Inflammatory macrophage (primary cell): ENCODE data around the gene ETNPPL.
"Not testable (repeated sequence)": the region's sequence is repeated elsewhere in the genome, so short reads cannot be mapped to it uniquely, and the experiment has no call there.

Experiments
- DNase-seq, 2 donors: peaks; one replicate each; pipeline ENCODE4 v3.0.0-alpha.2; 2020 to 2022

The ETNPPL gene

GRCh38 chr4:108754327-108754726 lies 8.5 kb downstream of the ETNPPL start:
- no peak for DNase-seq

GRCh38 chr4:108751321-108751720 lies 11.5 kb downstream of the ETNPPL start:
- DNase-seq, result no peak

- DNase-seq, result no peak
These were observed 13.7 kb downstream of the ETNPPL start for GRCh38 chr4:108749119-108749518.

DNA sequence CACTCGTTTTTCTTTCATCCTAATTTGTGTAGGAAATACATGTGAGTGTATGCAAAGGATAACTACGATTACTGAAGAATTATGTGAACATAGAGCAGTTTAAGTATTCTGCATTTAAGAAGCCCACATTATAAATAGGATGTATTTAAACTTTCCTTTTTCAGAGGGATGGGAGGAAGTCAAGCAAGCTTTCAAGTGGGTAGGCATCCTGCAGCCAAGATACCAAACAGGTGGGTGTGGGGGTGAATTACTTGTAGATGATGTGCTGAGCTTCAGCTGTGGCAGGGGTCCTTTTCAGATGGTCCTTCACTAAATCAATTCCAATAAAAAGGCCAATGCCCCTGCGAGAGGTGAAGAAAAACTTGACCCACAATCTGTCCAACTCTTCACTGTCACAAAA lies 16.3 kb downstream of the ETNPPL start:
- DNase-seq, result no peak

GRCh38 chr4:108744307-108744706 lies 18.5 kb downstream of the ETNPPL start:
- DNase-seq, result no peak

DNA sequence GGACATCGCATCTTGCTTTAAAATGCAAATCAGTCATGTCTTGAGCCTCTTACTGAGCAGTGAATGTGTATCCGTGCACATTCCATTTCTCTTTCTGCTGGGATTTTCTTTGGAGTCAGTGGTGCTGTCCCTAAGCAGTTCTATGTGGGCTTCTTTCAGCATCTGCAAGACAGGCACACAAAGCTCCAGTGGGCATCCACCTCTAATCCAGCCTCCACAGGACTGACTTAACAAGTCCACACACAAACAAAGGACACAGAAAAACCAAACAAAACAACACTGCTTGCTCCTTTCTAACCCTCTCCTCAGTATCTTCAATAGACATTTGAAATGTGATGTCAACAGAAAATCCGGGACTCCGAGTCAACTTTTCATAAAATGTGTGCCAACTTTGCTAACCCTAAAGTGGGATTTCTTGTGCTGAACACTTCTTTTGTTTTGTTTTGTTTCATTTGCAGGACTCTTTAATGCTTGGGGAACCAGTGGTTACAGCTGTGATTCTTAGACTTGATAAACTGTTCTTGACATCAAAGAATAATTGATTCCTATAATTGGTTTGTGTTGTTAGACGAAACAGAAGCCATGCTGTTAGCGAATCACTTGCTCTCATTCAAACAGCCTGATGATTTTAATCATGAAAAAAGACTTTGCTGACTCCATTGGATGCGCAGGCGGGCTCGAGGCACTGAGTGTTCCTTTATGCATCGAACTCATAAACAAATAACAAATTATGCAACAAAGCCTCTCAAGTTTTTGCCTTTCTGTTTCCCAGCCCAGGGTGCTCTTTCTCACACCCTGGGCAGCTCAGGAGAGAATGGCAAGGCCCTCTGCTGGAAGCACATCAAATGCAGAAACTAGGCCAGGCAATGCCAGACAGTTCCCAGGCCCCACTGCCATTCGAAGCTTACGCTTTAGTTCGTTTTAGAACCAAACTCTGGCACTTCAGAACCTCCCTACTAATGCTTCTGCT lies 20.1 kb downstream of the ETNPPL start:
- no peak for DNase-seq

- no peak for DNase-seq
These were observed 24.7 kb downstream of the ETNPPL start for GRCh38 chr4:108738003-108738706.

- DNase-seq, result no peak
These were observed 31.8 kb downstream of the ETNPPL start for GRCh38 chr4:108731006-108731405.

GRCh38 chr4:108730579-108730978 lies 32.3 kb downstream of the ETNPPL start:
- DNase-seq, result no peak

GRCh38 chr4:108729731-108730130 lies 33.1 kb downstream of the ETNPPL start:
- no peak for DNase-seq

- no peak for DNase-seq
These were observed 37.4 kb downstream of the ETNPPL start for GRCh38 chr4:108725457-108725856.

GRCh38 chr4:108717386-108717785 lies 45.5 kb downstream of the ETNPPL start:
- DNase-seq, result no peak

DNA sequence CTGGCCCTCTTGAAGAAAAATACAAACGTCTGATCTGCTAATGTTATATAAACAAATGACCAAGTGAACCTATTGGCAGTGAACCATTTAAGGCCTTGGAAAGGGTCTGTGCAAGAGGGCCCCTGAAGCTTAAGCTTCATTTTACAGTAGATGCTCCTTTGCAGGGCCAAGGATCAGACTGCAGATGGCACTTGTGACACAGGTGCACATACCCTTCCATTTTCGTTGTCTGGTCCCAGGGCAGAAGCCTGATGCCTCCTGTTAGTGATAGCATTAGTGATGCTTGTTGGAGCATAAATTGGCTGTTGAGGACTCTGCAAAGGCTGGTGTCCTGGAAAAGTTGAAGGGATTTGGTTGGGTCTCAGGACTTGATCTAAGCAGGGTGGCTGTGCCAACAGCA lies 46.5 kb downstream of the ETNPPL start:
- no peak for DNase-seq

DNA sequence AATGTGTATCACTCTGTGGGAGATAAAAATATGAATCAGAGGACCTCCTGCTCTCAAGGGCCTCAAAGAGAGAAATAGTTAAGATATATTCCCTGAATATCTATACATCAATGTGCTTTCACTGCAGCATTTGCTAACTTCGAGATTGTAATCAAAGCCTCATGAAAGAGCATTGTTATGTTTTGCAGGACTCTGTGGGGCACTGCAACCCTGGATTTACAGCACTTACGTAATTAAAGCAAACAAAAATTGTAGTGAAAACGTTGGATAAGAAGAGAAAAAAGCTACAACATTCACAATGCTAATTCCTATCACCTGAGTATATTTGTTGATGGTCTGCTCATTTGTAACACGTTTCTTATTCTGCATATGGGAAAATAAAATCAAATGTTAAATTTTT lies 48.0 kb downstream of the ETNPPL start:
- no peak for DNase-seq

DNA sequence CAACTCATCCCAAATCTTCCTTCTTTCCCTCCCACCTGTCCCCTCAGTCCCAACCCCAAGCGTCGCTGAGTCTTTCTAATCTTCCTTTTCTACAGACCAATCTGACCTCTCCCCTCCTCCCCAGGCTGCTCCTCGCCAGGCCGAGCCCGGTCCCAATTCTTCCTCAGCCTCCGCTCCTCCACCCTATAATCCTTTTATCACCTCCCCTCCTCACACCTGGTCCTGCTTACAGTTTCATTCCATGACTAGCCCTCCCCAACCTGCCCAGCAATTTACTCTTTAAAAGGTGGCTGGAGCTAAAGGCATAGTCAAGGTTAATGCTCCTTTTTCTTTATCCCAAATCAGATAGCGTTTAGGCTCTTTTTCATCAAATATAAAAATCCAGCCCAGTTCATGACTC lies 52.3 kb downstream of the ETNPPL start:
- not testable (repeated sequence) for DNase-seq

- DNase-seq, result no peak
These were observed 53.1 kb downstream of the ETNPPL start for GRCh38 chr4:108709722-108710121.

GRCh38 chr4:108709234-108709633 lies 53.6 kb downstream of the ETNPPL start:
- no peak for DNase-seq

DNA sequence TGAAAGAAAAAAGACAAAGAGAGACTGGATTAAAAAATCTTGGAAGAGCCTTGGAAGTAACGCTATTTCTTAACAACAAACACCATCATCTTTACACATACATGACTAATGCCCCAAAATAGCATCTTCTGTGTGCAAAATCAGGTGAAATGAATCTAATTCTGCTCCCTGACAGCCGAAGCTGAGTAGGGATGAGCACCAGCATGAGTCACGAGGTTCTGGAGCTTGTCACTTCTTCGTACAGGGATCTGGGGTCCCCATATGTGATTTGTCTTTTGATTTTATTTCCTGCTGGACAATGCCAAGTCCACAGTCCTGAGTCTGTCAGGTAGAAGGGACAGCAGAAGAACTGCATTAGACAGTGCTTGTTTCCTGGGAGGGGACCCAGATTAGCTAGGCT lies 56.6 kb downstream of the ETNPPL start:
- DNase-seq, result no peak

DNA sequence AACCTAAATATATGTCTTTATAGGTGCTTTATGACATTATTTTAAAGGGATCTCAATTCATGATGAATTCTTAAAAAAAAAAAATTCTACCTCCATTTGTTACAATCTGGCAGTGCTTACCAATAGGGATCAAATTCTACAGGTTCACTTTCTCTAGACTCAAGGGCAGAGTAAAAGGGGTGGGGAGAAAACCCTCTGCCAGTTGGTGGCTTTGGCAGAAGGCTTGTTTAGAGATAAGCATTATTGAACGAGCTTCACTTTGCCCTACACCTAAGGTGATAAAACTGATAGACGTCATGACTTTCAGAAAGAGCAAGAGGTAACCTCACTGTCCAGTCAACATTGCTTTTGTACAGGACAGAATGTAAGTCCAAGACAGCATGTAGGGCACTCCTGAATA lies 58.9 kb downstream of the ETNPPL start:
- DNase-seq, result no peak

GRCh38 chr4:108703370-108703769 lies 59.5 kb downstream of the ETNPPL start:
- DNase-seq, result no peak

- no peak for DNase-seq
These were observed 59.9 kb downstream of the ETNPPL start for GRCh38 chr4:108702960-108703359.

- no peak for DNase-seq
These were observed 62.6 kb downstream of the ETNPPL start for GRCh38 chr4:108700081-108700757.

DNA sequence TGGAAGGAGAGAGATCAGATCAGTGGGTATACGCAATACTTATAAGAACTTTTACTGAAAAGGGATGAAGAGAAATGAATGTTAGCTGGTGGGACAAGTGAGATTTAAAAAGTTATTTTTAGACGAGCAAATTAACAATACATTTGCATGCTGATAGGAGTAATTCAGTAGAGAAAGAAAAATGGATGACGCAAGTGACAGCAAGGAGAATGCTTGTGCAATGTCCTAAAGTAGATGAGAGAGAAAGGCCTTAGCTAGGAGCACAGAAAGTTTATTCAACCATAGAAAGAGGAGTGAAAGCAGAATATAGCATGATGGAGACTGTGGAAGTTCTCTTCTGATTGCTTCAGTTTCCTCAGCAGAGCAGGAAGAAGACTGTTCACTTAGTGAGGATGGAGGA lies 66.7 kb downstream of the ETNPPL start:
- no peak for DNase-seq
